HG03060 (cell line): ENCODE data around the gene PPARD.

Source experiments
- ATAC-seq: cut with Tn5 transposase; IDR thresholded peaks from one replicate; pipeline ENCODE4 v1.9.1; 2021; ENCODE audit warnings: low read depth, moderate number of reproducible peaks; ENCODE audit not compliant: unreplicated experiment

Gene PPARD

DNA sequence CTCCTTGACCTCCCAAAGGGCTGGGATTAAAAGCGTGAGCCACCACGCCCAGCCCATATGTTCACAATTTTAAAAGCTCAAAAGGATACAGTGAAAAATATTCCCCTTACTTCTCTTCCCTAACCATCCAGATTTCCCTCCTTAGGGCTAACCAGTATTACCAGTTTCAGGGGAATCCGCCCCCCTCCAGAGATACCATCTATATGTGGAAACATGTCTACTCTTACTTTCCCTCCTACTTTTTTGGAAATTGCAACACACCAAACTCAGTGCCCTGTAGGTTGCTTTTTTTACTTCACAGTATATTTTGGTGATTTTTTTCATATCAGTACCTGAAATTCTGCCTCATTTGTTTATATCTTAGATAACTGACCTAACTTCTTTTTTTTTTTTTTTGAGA is 118.9 kb downstream of the PPARD start:
- no peak for ATAC-seq

DNA sequence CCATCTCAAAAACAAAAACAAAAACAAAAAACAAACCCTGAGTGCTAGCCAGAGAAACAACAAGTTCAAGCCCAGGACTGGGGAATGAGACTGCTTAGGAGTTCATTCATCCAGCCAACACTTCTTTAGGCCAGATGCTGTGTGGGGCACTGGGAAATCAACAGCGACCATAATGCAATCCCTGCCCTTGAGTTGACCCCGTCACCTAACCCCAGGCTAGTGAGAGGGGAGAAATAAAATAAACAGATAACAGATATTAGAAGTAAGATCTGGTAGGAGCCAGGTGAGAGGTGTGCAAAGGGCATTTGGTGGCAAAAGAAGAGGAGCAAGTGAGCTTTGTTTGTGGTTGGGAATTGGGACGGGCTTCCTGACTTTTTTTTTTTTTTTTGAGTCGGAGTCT is 120.9 kb downstream of the PPARD start:
- ATAC-seq: no peak

DNA sequence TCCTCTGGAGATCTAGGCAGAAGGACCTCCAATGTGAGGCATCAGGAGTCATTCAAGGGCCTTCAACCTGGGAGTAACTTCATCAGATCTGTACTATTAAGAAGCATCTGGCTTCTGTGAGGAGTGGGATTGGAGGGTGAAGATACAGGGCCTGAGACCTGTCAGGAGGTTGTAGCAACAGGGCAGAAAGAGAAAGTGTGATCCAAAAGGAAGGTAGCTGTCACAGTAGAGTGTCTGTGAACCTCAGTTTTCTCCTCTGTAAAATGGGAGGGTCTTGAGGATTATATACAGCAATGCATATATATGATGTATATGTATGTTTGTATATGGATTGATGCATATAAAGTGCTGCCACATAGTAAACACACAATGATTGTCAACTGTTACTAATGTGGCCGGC is 123.3 kb downstream of the PPARD start:
- ATAC-seq: no peak

DNA sequence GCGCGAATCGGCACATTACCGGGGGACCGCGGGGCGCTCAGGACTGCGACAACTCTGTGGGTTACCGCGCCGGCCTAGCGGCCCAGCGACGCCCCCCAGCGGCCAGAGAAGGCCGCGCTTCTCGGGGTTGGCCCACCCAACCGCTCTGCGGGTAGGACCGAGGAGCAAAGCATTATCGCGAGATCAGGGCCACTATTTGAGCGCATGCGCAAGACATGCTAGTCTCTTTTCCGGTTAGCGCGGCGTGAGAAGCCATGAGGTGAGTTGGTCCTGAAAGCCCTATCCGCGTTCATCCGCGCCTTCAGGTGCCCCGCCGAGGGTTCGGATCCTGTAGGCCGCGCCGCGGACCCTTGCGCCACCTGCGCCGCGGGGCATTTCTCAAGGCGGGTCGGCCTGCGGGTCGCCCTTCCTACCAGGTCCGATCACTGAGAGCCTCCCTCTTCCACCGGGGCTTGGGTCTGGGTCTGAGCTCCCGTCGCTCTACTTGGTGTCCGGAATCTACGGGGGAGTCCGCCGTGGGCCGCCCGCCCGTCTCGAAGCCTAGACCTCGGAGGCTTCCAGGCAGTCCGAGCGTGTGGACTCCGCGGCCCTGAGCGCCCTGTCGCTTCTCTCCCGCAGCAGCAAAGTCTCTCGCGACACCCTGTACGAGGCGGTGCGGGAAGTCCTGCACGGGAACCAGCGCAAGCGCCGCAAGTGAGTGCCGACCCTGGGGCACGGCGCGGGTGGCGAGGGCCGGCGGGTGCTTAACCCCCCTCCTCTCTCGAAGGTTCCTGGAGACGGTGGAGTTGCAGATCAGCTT is 126.0 kb downstream of the PPARD start, which contains the start of gene RPL10A:
Gene RPL10A, plus strand, starts transcription at position 221 of the 799 bp plus-strand sequence. Its CDS starts 34 bp downstream, at position 255.
- peak; percentile 69 for ATAC-seq

DNA sequence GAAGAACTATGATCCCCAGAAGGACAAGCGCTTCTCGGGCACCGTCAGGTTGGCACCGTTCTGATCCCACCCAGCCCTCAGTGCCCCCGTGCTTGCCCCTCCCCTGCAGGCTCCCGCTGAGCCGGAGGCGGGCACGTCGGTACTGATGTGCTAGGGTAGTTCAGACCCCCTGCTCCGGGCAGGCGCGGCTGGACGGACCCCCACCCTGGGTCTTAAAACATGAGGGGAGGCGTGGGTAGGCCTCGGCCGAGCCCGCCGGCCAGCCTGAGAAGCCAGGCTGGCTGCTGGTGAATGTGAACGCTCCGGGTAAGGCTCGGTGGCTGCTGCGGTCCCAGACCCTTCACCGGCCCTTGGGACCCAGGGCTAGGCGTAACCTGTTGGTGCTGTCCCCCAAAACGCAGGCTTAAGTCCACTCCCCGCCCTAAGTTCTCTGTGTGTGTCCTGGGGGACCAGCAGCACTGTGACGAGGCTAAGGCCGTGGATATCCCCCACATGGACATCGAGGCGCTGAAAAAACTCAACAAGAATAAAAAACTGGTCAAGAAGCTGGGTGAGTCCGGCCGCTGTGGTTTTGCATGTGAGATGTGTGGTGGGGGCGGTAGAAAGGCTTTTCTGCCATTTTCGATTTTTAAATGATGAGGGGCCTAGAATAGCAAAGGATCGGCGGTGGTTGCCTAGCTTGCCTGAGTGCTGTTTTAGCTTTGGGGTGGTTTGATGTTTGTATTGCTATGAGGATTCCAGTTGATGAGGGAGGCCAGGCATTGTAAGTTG is 126.8 kb downstream of the PPARD start:
- no peak for ATAC-seq

DNA sequence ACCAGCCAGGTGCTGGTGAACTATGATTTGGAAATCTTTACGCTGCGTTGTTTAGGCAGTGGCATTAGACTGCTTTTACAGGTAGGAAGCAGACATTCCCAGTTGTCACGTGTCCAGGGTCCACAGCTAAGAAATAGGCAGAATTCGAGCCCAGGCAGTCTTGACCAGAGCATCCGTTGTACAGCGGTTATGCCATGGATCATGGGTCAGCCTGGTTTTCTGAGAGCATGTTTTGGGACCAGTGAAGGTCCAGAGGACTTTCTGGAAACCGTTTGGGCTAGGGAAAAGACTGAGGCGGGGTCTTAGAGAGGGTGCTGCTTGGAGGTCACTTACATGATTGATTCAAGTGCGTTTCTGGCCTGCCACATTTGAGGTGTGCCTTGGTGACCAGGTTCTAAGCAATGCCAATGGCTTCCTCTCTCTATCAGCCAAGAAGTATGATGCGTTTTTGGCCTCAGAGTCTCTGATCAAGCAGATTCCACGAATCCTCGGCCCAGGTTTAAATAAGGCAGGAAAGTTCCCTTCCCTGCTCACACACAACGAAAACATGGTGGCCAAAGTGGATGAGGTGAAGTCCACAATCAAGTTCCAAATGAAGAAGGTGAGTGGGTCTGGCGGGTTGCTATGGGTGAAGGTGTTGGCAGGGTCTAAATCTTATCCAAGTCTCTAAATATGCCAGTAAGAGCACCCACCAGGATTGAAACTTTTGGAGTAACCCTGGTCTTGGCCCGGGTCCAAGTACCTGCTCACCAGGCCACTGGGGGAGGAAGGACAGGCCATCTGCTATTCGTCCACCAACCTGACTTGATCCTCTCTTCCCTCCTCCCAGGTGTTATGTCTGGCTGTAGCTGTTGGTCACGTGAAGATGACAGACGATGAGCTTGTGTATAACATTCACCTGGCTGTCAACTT is 127.6 kb downstream of the PPARD start:
- no peak for ATAC-seq

DNA sequence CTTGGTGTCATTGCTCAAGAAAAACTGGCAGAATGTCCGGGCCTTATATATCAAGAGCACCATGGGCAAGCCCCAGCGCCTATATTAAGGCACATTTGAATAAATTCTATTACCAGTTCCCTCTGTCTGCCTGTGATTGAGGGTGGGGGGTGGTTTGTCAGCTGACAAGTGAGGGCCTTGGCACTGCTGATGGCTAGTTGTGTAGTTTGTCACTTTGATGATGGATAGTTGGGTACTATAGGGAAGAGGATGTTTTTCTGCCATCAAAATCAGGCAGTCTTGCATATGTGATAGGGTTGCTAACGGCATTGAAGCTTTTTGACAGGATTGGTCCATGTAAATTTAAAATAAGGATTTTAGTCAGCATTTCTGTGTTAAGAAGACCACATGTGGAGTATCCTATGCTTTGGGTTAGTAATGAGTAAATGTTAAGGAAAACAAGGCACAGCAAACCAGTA is 128.3 kb downstream of the PPARD start:
- ATAC-seq: no peak

DNA sequence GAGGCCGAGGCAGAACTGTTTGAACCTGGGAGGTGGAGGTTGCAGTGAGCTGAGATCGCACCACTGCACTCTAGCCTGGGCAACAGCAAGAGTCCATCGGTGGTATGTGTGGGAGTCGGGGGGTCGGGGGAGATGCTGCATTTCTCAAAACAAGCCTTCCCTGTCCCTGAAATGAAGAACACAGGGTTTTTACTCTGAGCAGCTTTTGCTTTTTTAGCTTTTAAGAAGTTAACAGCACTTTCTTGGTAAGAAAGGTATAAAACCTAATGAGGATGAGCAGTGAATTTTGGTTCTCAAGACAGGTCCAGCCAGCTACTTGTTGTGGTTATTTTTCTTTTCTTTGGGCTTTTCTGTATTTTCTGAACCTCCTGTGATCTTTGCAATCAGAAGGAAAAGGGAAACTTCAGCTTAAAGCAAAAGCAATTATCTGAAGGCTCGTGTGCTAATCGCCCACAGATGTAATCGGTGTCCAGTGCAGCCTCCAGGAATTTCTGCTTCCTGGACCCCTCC is 129.5 kb downstream of the PPARD start:
- no peak for ATAC-seq

DNA sequence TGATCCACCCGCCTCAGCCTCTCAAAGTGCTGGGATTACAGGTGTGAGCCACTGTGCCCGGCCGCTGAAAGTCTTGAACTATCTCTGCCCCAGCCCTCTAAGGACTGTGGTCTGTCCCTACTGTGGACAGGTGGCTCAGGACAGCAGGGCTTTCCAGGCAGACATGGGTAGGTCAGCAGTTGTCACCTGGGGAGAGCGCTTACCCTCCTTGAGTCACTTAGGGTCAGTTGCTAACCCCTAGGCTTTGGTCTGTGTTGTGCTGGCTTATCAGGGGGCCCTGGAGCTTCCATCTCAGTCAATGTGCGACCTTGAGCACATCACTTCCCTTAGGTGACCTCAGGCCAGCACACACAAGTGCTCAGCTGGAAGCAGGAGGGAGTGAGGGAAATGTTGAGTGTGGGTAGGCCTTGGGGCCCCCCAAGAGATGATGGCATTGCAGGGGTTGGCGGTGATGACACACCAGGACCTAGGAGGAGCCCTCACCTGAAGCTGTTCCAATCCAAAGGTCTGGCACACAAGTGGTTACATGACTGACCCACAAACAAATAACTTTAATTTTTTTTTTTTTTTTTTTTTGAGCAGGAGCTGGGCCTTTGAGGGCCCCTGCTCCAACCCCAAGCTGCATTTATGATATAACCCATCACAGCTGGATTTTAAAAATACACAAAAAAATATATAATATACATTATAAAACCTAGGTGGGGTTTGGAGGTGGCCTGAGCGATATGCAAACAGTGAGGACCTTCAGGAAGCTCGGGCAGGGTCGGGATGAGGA is 130.9 kb downstream of the PPARD start:
- ATAC-seq: no peak

DNA sequence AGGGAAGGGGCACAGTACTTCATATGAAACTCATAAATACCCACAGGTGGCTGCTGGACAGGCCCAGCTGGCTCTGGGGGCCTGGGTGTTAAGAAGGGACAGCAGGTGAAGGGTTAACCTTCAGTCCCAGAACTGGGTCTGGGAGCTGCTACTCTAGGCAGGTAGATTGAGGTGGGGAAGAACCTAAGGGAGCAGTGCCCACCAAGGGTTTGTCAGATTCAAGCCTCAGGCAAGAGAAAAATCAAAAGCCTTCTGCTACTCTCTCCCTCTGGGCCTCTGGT is 131.4 kb downstream of the PPARD start:
- ATAC-seq: no peak

DNA sequence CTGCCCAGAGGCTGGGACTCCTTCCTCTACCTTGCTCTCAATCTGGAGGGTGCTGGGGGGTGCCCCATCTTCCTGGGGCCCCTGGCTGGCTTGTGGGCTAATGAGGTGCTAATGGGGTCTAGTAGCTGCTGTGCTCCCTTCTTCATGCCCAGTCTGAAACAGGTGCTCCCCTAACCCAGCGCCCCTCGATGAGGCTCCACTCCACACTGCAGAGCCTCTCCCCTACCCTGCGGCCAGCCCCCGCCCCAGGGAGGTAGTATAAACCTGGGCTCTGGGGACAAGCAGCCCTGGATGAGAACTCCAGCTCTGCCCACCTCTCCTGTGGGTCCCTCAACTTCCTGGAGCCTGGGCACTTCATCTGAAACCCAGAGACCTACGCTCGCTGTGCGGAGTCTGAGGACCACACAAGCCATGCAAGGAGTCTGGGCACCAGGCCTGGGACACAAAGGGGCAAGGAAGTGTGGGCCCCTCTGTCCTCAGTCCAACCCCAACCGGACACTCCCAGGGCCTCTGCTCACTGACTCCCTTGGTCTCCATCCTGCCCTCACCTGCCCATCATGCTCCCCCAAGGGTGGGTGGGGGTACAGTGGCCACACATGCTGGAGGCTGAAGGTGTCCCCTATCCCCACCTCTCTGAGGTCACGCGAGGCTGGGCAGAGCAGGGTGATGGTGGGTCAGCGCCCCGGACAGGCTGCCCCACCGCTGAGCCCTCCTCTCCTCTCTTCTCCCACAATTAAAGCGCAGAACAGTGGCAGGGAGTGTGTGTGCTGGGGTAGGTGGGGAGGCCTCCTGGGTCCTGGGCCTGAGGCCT is 132.0 kb downstream of the PPARD start:
- no peak for ATAC-seq

DNA sequence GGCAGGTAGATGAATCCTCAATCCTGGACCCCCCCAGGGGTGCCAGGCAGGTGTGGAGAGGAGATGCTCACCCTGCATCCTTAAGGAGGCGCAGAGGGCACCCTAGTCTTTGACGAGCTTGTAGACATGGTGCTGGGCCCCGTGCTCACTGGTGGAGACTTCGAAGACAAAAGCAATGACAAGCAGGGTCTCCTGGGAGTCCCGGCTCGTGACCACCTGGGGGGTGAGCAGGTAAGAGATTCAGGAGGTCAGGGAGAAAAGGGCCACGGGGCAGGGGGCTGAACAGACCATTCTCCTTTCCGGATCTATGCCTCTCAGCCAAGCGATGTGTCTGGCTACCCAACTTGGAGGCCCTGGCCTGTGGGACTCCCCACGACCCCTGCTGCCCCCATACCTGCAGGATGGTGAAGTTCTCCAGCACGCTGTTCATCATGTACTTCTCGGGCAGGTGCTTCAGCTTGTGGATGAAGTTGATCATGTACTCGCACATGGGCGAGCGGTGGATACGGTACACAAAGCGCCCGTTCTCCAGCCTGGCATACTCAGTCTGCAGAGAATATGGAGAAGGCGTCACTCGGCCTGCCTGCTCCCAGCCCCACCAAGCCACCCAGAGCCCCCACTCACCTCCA is 132.7 kb downstream of the PPARD start:
- ATAC-seq: no peak

DNA sequence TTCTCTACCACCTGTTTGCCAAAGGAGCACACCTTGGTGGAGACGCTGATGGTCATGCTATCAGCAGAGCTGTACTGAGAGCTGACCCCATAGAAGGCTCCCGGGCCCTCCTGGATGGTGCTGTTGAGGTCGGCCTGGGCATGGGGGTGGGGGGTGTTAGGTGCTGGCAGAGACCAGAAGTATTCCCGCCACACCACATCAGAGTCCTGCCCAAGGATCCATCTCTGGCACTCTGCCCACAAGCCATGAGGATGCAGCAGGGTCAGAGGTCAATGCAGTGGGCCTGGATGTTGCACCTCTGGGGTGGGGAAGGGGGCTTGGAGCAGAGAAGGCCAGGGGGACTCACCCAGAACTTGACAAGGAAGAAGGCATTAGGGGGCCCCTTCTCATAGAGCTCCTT is 133.2 kb downstream of the PPARD start:
- no peak for ATAC-seq

DNA sequence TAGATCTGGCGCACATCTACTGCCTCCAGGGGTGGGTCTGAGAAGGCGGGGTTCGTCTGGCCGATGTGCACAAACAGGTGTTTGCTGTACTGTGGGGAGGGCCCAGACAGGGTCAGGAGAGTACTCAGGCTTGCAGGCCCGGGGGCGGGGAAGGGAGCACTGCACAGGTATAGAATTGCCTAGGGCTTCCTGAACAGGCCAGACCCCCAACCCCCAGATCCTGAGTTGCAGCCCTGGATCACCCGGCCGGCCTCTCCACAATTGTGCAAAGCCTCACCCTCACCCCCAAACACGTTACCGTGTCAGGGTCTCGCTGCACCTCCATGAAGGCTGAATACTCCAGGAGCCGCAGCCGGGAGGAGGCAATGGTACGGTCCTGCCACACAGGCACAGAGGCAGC is 133.6 kb downstream of the PPARD start:
- ATAC-seq: no peak

DNA sequence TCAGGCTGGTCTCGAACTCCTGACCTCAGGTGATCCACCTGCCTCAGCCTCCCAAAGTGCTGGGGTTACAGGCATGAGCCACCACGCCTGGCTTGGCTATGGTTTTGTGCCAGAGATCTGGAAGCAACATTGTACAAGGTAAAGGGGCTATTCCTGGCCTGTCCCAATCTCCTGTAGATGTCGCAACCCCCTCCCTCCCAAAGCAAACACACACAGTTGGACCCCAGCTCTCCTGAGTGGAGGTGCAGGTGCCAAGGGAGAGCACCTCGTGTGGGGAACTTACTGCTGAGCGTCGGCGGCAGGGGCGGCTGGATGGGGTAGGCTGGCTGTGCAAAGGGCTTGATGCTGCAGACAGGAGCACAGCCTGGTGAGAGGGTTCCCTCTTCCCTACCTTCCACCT is 134.7 kb downstream of the PPARD start:
- no peak for ATAC-seq
